Loucy (cell line): Measurements from ENCODE around the gene LRRC34.
A peak's percentile ranks its signal among the peaks of the same experiment; 100 is the strongest.

Source experiments
- H2AFZ ChIP-seq: fragments of 200-600 bp; sonication (generic); 2 replicates; pipeline ENCODE4 v1.6.0; 2016; ENCODE audit warnings: antibody characterized with exemption, mild to moderate bottlenecking, low read length, moderate library complexity
- H3F3A ChIP-seq: fragments of 200-600 bp; 2 replicates; pipeline ENCODE4 v1.6.0; 2016; ENCODE audit warnings: antibody characterized with exemption, low read depth, mild to moderate bottlenecking
- H3K27me3 ChIP-seq: fragments of 200-600 bp; sonication (generic); 2 replicates; pipeline ENCODE4 v1.6.1; 2014; ENCODE audit warnings: low read length, mild to moderate bottlenecking; ENCODE audit not compliant: insufficient read depth, poor library complexity, severe bottlenecking
- H3K36me3 ChIP-seq: fragments of 200-600 bp; sonication (generic); 2 replicates; pipeline ENCODE4 v1.6.1; 2016; ENCODE audit warnings: low read length; ENCODE audit not compliant: insufficient read depth
- H3K4me1 ChIP-seq: fragments of 200-600 bp; sonication (generic); 2 replicates; pipeline ENCODE4 v1.5.1; 2014; ENCODE audit warnings: low read length, mild to moderate bottlenecking; ENCODE audit not compliant: insufficient read depth, poor library complexity, severe bottlenecking
- H3K4me2 ChIP-seq: fragments of 200-600 bp; sonication (generic); 2 replicates; pipeline ENCODE4 v1.6.0; 2014; ENCODE audit warnings: antibody characterized with exemption, low read length, low read depth, mild to moderate bottlenecking; ENCODE audit not compliant: poor library complexity, severe bottlenecking
- H3K4me3 ChIP-seq: fragments of 200-600 bp; sonication (generic); 2 replicates; pipeline ENCODE4 v1.5.1; 2014; ENCODE audit warnings: low read length, mild to moderate bottlenecking, mixed read lengths; ENCODE audit not compliant: poor library complexity, severe bottlenecking
- H3K79me2 ChIP-seq: fragments of 200-600 bp; sonication (generic); 2 replicates; pipeline ENCODE4 v1.6.1; 2014; ENCODE audit warnings: low read length; ENCODE audit not compliant: insufficient read depth
- H3K9ac ChIP-seq: fragments of 200-600 bp; sonication (generic); 2 replicates; pipeline ENCODE4 v1.6.0; 2014; ENCODE audit warnings: mild to moderate bottlenecking, low read depth, low read length, moderate library complexity; ENCODE audit not compliant: poor library complexity, severe bottlenecking
- H3K9me2 ChIP-seq: fragments of 200-600 bp; sonication (generic); replicated peaks from 2 replicates; pipeline ENCODE4 v1.6.1; 2016; ENCODE audit warnings: low read depth, low read length, mixed read lengths
- H3K9me3 ChIP-seq: fragments of 200-600 bp; sonication (generic); 2 replicates; pipeline ENCODE4 v1.6.1; 2014; ENCODE audit warnings: mild to moderate bottlenecking, antibody characterized with exemption, low read length, low read depth; ENCODE audit not compliant: insufficient read depth
- H4K20me1 ChIP-seq: fragments of 200-600 bp; sonication (generic); 2 replicates; pipeline ENCODE4 v1.6.0; 2014; ENCODE audit warnings: antibody characterized with exemption, low read length, mild to moderate bottlenecking; ENCODE audit not compliant: insufficient read depth, poor library complexity, severe bottlenecking
- CTCF ChIP-seq: fragments of 200-600 bp; sonication (generic); conservative IDR thresholded peaks from 2 replicates; pipeline ENCODE4 v1.5.1; 2014; ENCODE audit warnings: mild to moderate bottlenecking, antibody characterized with exemption, low read length
- EZH2phosphoT487 ChIP-seq: fragments of 200-600 bp; IDR thresholded peaks from 2 replicates; pipeline ENCODE4 v1.6.1; 2018; ENCODE audit warnings: antibody characterized with exemption, mild to moderate bottlenecking, moderate library complexity, borderline replicate concordance

LRRC34 gene

GRCh38 chr3:169748670-169749069 is 64.0 kb downstream of the LRRC34 start:
- H3K9me3 ChIP-seq: no peaks in the 10 kb centered on the region
- H3K4me3 ChIP-seq: no peak overlapping the region
- H3K9ac ChIP-seq: no peak overlapping the region
- H3K9me2 ChIP-seq: no peaks in the 10 kb centered on the region
- TF ChIP-seq CTCF: no peak
- no peak for TF ChIP-seq EZH2phosphoT487
- H2AFZ ChIP-seq: no peak overlapping the region
- no peaks in the 10 kb centered on the region for H4K20me1 ChIP-seq
- no peaks in the 10 kb centered on the region for H3K36me3 ChIP-seq
- no peaks in the 10 kb centered on the region for H3K27me3 ChIP-seq
- no peaks in the 10 kb centered on the region for H3K79me2 ChIP-seq
- H3K4me2 ChIP-seq: no peak overlapping the region
- H3F3A ChIP-seq: no peaks in the 10 kb centered on the region
- H3K4me1 ChIP-seq: peaks cover 6% of the 10 kb centered on the region

GRCh38 chr3:169746924-169747323 is 65.8 kb downstream of the LRRC34 start:
- H4K20me1 ChIP-seq: no peaks in the 10 kb centered on the region
- no peaks in the 10 kb centered on the region for H3K27me3 ChIP-seq

GRCh38 chr3:169744366-169745054 is 68.2 kb downstream of the LRRC34 start:
- H3F3A ChIP-seq: no peaks in the 10 kb centered on the region
- peaks cover 6% of the 10 kb centered on the region for H3K4me1 ChIP-seq
- no peak overlapping the region for H3K9ac ChIP-seq
- H4K20me1 ChIP-seq: no peaks in the 10 kb centered on the region
- H3K27me3 ChIP-seq: no peaks in the 10 kb centered on the region
- H3K36me3 ChIP-seq: no peaks in the 10 kb centered on the region
- H3K9me3 ChIP-seq: no peaks in the 10 kb centered on the region
- peak overlapping the region; percentile 18 for H3K4me2 ChIP-seq
- no peak for TF ChIP-seq EZH2phosphoT487
- peak; percentile 92 for TF ChIP-seq CTCF
- 0 out of 2 replicates have a peak overlapping the region, but pooled peaks have one; percentile 9 for H2AFZ ChIP-seq
- H3K79me2 ChIP-seq: no peaks in the 10 kb centered on the region
- H3K9me2 ChIP-seq: no peaks in the 10 kb centered on the region
- no peak overlapping the region for H3K4me3 ChIP-seq

More at GRCh38 chr3:169746924-169747323, 65.8 kb downstream of the LRRC34 start:
- H3F3A ChIP-seq: no peaks in the 10 kb centered on the region
- H3K9me3 ChIP-seq: no peaks in the 10 kb centered on the region
- no peaks in the 10 kb centered on the region for H3K36me3 ChIP-seq
- H3K4me3 ChIP-seq: no peak overlapping the region
- TF ChIP-seq CTCF (no peak), EZH2phosphoT487 (no peak)
- H2AFZ ChIP-seq: no peak overlapping the region
- H3K4me1 ChIP-seq: peaks cover 6% of the 10 kb centered on the region
- H3K9me2 ChIP-seq: no peaks in the 10 kb centered on the region
- no peak overlapping the region for H3K4me2 ChIP-seq
- no peak overlapping the region for H3K9ac ChIP-seq
- H3K79me2 ChIP-seq: no peaks in the 10 kb centered on the region
